Activated B cell treated with CpG ODN at 0.5 μM for 24 hours (primary cell): ENCODE results near the gene ANAPC2. TPM values are rescaled to one million over a fixed set of nuclear protein-coding genes. Genes with fewer than 3 reads are reported as not detected.

Experiments used
- ATAC-seq: fragments of 200-7000 bp; cut with Tn5 transposase; one replicate; pipeline ENCODE4 v1.10.0; 2021; ENCODE audit warnings: low read depth, mild to moderate bottlenecking, moderate library complexity
- CTCF ChIA-PET: fragments of 350-600 bp; sonication (Branson Sonifier 250); formaldehyde crosslinking; loops from one replicate; lab custom pipeline; 2021; ENCODE audit warnings: antibody characterized with exemption; lab: Charles Lee
- POLR2A ChIA-PET: fragments of 350-600 bp; sonication (Branson Sonifier 250); formaldehyde crosslinking; loops from one replicate; lab custom pipeline; 2021; ENCODE audit warnings: antibody characterized with exemption; lab: Charles Lee
- DNase-seq: peaks from one replicate; pipeline ENCODE4 v3.0.0; 2022
- H3K27ac Mint-ChIP-seq: one replicate; pipeline ENCODE4 v1.8.0; 2020; ENCODE audit warnings: mixed read lengths
- H3K27me3 Mint-ChIP-seq: one replicate; pipeline ENCODE4 v1.8.0; 2021; ENCODE audit warnings: mixed read lengths
- H3K36me3 Mint-ChIP-seq: one replicate; pipeline ENCODE4 v1.8.0; 2021; ENCODE audit warnings: low read depth, mixed read lengths
- H3K4me1 Mint-ChIP-seq: one replicate; pipeline ENCODE4 v1.8.0; 2021; ENCODE audit warnings: mixed read lengths
- H3K4me3 Mint-ChIP-seq: one replicate; pipeline ENCODE4 v1.8.0; 2020; ENCODE audit warnings: mild to moderate bottlenecking, mixed read lengths
- H3K9me3 Mint-ChIP-seq: one replicate; pipeline ENCODE4 v1.8.0; 2020; ENCODE audit warnings: mixed read lengths
- CTCF ChIP-seq: fragments of 200-600 bp; IDR thresholded peaks from one replicate; pipeline ENCODE4 v1.8.0; 2022; ENCODE audit warnings: antibody characterized with exemption, mild to moderate bottlenecking
- intact Hi-C: fragments of 100-400 bp; cut with micrococcal nuclease; formaldehyde crosslinking; loops from one replicate; pipeline ENCODE4 v1.15.1; 2024
- total RNA-seq: library from RNA; stranded (reverse); gene quantifications from 2 replicates; pipeline ENCODE4 v1.2.3, GENCODE V29; 2022

Gene ANAPC2
- total RNA-seq, 1 donor from 2014 or later, result 93.9 TPM

- ATAC-seq (no peak), DNase-seq (no peak)
- no peaks in the 10 kb centered on the region for H3K27me3 Mint-ChIP-seq
- peaks cover 2% of the 10 kb centered on the region for H3K4me1 Mint-ChIP-seq
- peaks cover 6% of the 10 kb centered on the region for H3K36me3 Mint-ChIP-seq
- CTCF ChIA-PET, result no interaction called here
- no peak overlapping the region for H3K27ac Mint-ChIP-seq
- intact Hi-C loops, result no loop called here
- TF ChIP-seq CTCF, result no peak
- no peaks in the 10 kb centered on the region for H3K9me3 Mint-ChIP-seq
- POLR2A ChIA-PET, result interaction anchor here (1.0 to 2.1 kb wide), 2 partner anchors 11 to 17 kb away, joined by 3 to 7 read pairs; partner anchors contain the start of gene TPRN
- H3K4me3 Mint-ChIP-seq, result no peak overlapping the region
These were observed 29.2 kb upstream of the ANAPC2 start for GRCh38 chr9:137217276-137218211.

- CTCF ChIA-PET, result no interaction called here
These were observed 28.0 kb upstream of the ANAPC2 start for GRCh38 chr9:137216188-137216965.

GRCh38 chr9:137215196-137215986 lies 27.0 kb upstream of the ANAPC2 start:
- no peak overlapping the region for H3K27ac Mint-ChIP-seq
- intact Hi-C loops, result no loop called here
- ATAC-seq (no peak), DNase-seq (no peak)
- no peaks in the 10 kb centered on the region for H3K9me3 Mint-ChIP-seq
- TF ChIP-seq CTCF, result no peak
- ChIA-PET CTCF (no interaction called here), POLR2A (interaction anchor here (0.6 to 2.2 kb wide), 3 partner anchors 7 to 499 kb away, joined by 7 to 11 read pairs (median 10); partner anchors contain the start of gene RNF208)
- no peaks in the 10 kb centered on the region for H3K27me3 Mint-ChIP-seq
- peaks cover 6% of the 10 kb centered on the region for H3K36me3 Mint-ChIP-seq
- no peaks in the 10 kb centered on the region for H3K4me1 Mint-ChIP-seq
- no peak overlapping the region for H3K4me3 Mint-ChIP-seq

More at GRCh38 chr9:137216188-137216965, 28.0 kb upstream of the ANAPC2 start:
- peaks cover 2% of the 10 kb centered on the region for H3K4me1 Mint-ChIP-seq
- H3K9me3 Mint-ChIP-seq, result no peaks in the 10 kb centered on the region
- no peak for ATAC-seq
- no peak overlapping the region for H3K27ac Mint-ChIP-seq
- TF ChIP-seq CTCF, result no peak
- H3K4me3 Mint-ChIP-seq, result no peak overlapping the region
- peaks cover 6% of the 10 kb centered on the region for H3K36me3 Mint-ChIP-seq
- POLR2A ChIA-PET, result interaction anchor here (0.5 to 2.1 kb wide), 3 partner anchors 10 to 65 kb away, joined by 3 to 7 read pairs (median 3); partner anchors contain the start of gene TPRN
- no peaks in the 10 kb centered on the region for H3K27me3 Mint-ChIP-seq
- intact Hi-C loops, result no loop called here
- DNase-seq, result no peak

GRCh38 chr9:137214620-137215019 lies 26.3 kb upstream of the ANAPC2 start:
- POLR2A ChIA-PET, result interaction anchor here (0.5 to 2.2 kb wide), 2 partner anchors 8 to 87 kb away, joined by 3 to 10 read pairs; partner anchors contain the start of gene RNF208
- no peak for TF ChIP-seq CTCF

More at GRCh38 chr9:137214620-137215019, 26.3 kb upstream of the ANAPC2 start:
- DNase-seq (no peak), ATAC-seq (no peak)
- Mint-ChIP-seq H3K27me3 (no peaks in the 10 kb centered on the region), H3K4me3 (no peak overlapping the region), H3K9me3 (no peaks in the 10 kb centered on the region), H3K4me1 (no peaks in the 10 kb centered on the region), H3K27ac (no peak overlapping the region), H3K36me3 (peaks cover 9% of the 10 kb centered on the region)
- intact Hi-C loops, result no loop called here
- CTCF ChIA-PET, result no interaction called here
